Esophagus mucosa (tissue), 1 donor: Measurements from ENCODE around the gene LRCH3. TPM values are rescaled to one million over a fixed set of nuclear protein-coding genes. Genes with fewer than 3 reads are reported as not detected.
"Not testable (repeated sequence)": the region's sequence is repeated elsewhere in the genome, so short reads cannot be mapped to it uniquely, and the experiment has no call there.

Experiments
- ATAC-seq: fragments of 200-7000 bp; cut with Tn5 transposase; one replicate; pipeline ENCODE4 v1.9.1; 2020
- total RNA-seq: library from RNA; stranded (reverse); gene quantifications from one replicate; pipeline ENCODE4 v1.2.4, GENCODE V29; 2023
- donor health status: DM: yes; HTN: yes; CAD: no.

Gene LRCH3
- total RNA-seq, 1 donor from 2014 or later = 20.8 TPM

- ATAC-seq = not testable (repeated sequence)
Observed at GRCh38 chr3:197887430-197888053, 96.5 kb downstream of the LRCH3 start.

GRCh38 chr3:197888511-197888910 lies 97.5 kb downstream of the LRCH3 start:
- ATAC-seq = no peak

GRCh38 chr3:197889204-197889930 lies 98.3 kb downstream of the LRCH3 start:
- peak; percentile 95 for ATAC-seq

DNA sequence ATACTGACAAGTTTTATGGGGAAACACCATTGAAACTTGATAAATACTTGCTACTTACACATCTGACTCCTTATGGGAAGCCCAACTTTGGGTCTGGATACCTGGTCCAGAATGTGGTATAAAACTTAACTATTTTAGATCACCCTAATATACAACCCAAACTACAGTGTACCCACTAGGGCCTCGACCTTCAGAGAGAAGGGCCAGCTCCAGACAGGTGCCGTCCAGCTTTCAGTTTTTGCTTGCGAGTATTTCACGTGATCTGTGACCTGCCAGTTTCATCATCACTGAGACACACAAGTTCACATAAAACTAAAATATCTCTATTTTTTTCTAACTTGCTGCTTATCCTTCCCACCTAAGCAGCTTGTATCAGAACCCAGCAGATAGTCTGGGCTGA lies 99.6 kb downstream of the LRCH3 start:
- ATAC-seq = no peak

GRCh38 chr3:197892162-197892561 lies 101.1 kb downstream of the LRCH3 start:
- ATAC-seq = no peak

DNA sequence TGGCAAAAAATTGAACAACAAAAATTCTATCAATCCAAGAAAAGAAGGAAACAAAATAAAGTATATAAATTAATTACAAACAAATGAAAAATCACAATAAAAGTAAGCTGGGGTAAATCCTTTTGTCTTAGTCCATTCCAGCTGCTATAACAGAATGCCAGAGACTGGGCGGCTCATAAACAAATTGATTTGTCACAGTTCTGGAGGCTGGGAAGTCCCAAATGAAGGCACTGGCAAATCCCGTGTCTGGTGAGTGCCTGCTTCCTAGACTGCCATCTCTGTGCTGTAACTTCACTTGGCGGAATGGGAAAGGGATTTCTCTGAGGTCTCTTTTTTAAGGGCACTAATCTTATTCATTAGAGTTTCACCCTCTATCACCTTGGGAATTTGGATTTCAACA lies 105.4 kb downstream of the LRCH3 start:
- ATAC-seq = no peak

GRCh38 chr3:197899833-197900478 lies 108.9 kb downstream of the LRCH3 start:
- peak; percentile 59 for ATAC-seq

- ATAC-seq = no peak
Observed at GRCh38 chr3:197901626-197902025, 110.6 kb downstream of the LRCH3 start.

DNA sequence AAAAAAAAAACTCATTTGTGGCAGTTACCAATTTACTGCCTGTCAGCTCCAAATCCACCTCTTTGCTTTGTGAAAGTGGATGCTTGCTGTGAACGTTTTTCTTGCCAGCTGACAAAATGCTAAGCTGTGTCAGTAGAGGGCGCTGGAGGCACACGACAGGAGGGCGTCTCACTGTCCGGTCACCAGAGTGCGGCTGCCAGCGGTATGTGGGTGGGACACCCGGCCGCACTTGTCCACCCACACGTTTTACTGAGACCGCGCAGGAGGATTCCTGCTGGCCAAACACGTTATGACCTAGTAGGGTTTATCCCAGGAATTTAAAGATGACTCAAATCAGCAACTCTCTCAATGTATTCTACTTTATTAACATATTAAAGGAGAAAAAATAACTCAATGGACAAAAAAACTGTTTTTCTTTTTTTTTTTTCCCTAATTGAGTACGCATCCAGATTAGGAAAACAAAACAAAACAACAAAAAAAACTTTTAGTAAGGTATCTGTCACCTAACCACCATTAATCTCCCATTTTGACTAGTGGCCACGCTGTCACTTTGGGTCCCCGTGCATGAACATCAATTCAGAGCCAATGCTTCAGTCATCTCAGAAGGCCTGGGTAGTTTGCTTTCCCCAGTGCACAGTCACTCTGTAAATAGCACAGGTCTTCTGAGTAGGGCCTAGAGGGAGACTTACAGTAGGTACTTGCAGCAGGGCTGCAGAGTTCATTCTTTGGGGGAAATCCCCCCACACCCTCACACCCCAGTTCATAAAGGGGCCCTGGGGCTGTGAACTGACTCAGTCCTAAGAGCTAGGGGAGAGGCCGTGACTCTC lies 115.2 kb downstream of the LRCH3 start:
- ATAC-seq = peak; percentile 97

DNA sequence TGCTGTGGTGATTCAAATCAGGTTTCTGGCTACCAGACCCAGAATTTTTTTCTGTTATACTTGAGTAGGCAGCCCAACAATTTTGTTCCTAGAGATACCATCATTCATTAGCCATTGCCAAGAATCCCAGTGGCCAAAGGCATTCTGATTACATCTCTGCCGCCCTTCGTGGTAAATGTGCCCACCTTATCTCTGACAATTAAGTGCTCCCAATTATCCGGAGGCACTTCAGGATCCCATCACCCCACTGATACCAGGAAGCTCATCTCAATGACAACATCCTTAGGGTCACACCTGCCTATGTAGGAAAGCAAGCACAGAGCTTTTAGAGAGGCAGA lies 115.8 kb downstream of the LRCH3 start:
- ATAC-seq = no peak

DNA sequence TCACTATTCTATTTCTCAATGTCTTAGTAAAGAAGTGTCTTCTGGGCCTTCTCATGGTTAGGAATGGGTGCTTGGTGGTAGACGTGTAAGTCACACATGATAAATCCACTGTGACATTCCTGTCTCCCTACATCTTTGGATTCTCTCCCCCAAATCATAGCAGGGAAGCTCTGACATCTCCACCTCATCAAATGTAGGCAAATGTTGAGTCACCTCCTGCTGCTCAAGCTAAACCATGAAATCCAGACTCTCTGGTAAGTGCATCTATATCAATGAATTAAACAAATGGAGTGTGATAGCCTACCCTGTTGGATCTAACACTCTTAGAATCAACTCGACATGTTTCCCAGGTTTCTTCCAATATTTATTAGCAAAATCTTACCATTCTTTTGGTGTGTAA lies 116.1 kb downstream of the LRCH3 start:
- no peak for ATAC-seq

DNA sequence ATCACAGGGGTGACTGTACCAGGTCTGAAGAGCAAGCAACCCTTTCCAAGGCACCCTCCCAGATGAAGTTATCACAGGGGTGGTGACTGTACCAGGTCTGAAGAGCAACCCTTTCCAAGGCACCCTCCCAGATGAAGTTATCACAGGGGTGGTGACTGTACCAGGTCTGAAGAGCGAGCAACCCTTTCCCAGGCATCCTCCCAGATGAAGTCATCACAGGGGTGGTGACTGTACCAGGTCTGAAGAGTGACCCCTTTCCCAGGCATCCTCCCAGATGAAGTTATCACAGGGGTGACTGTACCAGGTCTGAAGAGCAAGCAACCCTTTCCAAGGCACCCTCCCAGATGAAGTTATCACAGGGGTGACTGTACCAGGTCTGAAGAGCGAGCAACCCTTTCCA lies 117.5 kb downstream of the LRCH3 start:
- not testable (repeated sequence) for ATAC-seq

GRCh38 chr3:197908957-197909701 lies 118.1 kb downstream of the LRCH3 start:
- ATAC-seq = no peak

DNA sequence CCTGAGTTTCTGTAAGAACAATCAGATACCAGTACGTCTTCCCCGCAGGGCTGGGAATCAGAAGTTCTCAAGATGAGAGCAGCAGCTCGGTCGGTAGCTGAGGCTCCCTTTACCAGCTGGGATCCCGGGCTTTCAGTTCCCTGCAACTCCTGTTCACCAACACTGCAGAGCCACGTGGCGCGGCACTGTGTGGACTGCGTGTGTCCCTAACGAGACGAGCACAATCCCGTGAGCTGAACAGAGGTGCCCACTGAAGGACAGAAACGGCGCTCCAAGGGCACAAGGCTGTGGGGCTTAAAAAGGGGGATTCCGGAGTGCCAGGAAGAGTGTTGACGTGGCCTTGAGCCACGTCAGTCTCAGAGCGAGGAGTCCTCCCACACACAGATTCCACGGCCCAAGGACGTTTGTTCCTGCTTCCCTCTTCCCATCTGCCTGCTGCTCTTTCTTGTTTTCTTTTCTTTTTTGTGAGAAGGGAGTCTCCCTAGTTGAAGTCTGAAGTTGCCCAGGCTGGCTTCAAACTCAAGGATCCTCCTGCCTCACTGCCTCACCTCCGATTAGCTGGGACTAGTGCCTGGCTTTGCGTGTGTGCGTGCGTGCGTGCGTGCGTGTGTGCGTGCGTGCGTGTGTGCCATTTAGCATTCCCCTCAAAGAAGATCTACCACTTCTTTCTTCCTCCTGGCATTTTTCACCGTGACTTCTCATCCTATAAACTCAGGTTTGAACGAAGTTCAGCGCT lies 121.9 kb downstream of the LRCH3 start:
- no peak for ATAC-seq

DNA sequence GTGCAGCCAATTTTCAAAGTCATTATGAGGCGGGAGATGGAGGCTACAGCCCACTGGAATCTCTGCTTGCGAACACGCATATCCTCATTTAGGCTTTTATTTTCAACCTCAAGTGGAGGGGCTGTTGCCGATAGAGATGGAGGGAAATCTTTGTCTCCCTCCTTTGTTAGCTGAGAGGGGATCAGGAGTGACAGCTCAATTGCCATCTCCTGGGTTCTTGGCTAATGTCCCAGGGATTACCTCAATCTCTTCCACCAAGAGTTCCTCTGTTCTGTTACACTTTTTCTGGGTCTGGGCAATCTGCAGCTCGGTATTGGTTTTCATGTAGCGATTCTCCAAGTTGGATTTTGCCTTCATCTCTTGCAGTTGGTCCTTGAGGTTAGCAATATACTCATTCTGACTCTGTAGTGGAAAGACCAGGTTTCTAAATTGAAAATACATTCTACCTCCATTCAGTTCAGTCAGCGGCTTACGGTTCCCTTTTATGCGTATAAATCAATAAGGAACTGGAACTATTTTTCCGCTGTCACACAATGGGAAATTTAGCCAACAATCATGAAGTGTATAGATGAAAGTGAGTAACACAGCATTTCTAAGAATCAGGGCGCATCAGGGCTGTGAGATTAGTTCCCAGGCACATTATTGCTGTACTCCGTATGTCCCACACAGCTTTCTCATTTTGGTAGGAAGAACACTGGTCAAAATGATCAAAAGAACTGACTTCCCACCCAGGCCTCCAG lies 122.8 kb downstream of the LRCH3 start:
- ATAC-seq = no peak

GRCh38 chr3:197921429-197922275 lies 130.6 kb downstream of the LRCH3 start:
- ATAC-seq = not testable (repeated sequence)

GRCh38 chr3:197926418-197926817 lies 135.4 kb downstream of the LRCH3 start:
- no peak for ATAC-seq

DNA sequence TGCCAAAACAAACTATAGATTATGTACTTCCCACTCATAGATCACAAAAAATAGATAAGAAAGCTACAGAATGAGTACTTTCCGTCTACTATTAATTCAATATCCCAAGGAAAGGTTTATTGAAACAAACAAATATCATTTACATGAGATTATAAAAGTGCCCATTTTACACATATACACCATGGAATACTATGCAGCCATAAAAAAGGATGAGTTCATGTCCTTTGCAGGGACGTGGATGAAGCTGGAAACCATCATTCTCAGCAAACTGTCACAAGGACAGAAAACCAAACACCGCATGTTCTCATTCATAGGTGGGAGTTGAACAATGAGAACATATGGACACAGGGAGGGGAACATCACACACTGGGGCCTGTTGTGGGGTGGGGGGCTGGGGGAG lies 136.5 kb downstream of the LRCH3 start:
- not testable (repeated sequence) for ATAC-seq

DNA sequence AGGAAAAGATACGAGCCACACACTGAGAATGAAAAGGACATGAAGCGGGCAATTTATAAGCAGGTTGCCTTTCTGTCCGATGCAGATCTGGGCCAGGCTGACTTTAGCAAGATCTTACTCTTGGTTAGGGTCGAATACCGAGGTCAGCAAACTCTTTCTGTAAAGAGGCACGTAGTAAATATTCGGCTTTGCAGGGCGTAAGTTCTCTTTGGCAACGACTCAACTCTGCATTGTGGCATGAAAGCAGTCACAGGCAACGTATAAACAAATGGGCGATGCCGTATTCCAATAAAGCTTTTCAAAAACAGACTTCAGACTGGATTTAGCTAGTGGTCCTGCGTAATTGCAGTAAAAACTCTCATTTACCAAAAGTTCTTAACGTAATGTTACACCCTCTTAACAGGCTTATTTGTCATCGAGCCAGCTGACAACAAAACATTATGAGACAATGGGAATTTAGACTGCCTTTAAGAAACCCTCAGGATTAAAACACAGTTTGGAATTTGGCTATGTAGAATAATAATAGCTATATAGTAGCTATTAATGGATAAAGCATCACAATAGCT lies 145.8 kb downstream of the LRCH3 start:
- ATAC-seq = no peak
